HCT116 (cell line): ENCODE data around the gene WDR5. TPM values are rescaled to one million over a fixed set of nuclear protein-coding genes. Genes with fewer than 3 reads are reported as not detected.

ENCODE experiments used
- ATAC-seq: fragments of 200-7000 bp; cut with Tn5 transposase; 2 replicates; pipeline ENCODE4 v1.9.1; 2020; ENCODE audit warnings: mild to moderate bottlenecking, moderate library complexity
- BruUV-seq: library from RNA; stranded (reverse); fragments of 400-500 nt; replicated peaks from 2 replicates; lab custom pipeline; 2021; lab: Mats Ljungman, UMichigan
- CTCF ChIA-PET: fragments of 300-600 bp; sonication (Branson Sonifier 250); formaldehyde crosslinking; loops from one replicate; lab custom pipeline; 2021; ENCODE audit warnings: antibody characterized with exemption; lab: Charles Lee
- POLR2A ChIA-PET: fragments of 300-600, 350-600 bp; sonication (Branson Sonifier 250); formaldehyde crosslinking; loops from one replicate; lab custom pipeline; 2021; ENCODE audit warnings: antibody characterized with exemption; lab: Charles Lee
- RAD21 ChIA-PET, 2 experiments: fragments of 300-600 bp; sonication (Branson Sonifier 250); formaldehyde crosslinking; loops; one replicate each; lab custom pipeline; 2023; ENCODE audit warnings: low total read pairs in 2 of 2; ENCODE audit not compliant: uncharacterized antibody in 2 of 2, unreplicated experiment in 2 of 2, low non-redundant PET in 1 of 2; lab: Charles Lee
- DNase-seq: peaks from one replicate; pipeline ENCODE4 v3.0.0-alpha.2; 2010; ENCODE audit warnings: low read depth, low spot score
- H2AFZ ChIP-seq: fragments of 200-600 bp; shearing (Covaris generic), sonication (generic); 2 replicates; pipeline ENCODE4 v1.6.1; 2017; ENCODE audit warnings: low read depth, mixed run types, mixed read lengths, antibody characterized with exemption, low read length; ENCODE audit not compliant: poor library complexity, severe bottlenecking
- H3K27ac ChIP-seq: 2 replicates; pipeline ENCODE4 v1.5.1; 2012; ENCODE audit warnings: low read depth, low read length
- H3K27me3 ChIP-seq: fragments of 200-600 bp; sonication (generic); 2 replicates; pipeline ENCODE4 v1.6.1; 2016; ENCODE audit warnings: mixed run types, low read length, mixed read lengths; ENCODE audit not compliant: insufficient read depth
- H3K36me3 ChIP-seq, 2 experiments: fragments of 200-500 bp in 1 of 2; fragments of 200-600 bp in 1 of 2; sonication (Bioruptor generic) in 1 of 2; sonication (generic) in 1 of 2; 2 replicates each; pipeline versions ENCODE4 v1.5.1 to v1.6.1; 2014 to 2016; ENCODE audit warnings: low read length in 2 of 2, inconsistent platforms in 1 of 2, mixed read lengths in 1 of 2, mixed run types in 1 of 2; ENCODE audit not compliant: insufficient read depth in 2 of 2, control insufficient read depth in 1 of 2
- H3K4me1 ChIP-seq, 2 experiments: fragments of 200-600 bp in 1 of 2; sonication (generic) in 1 of 2; 2 replicates each; pipeline versions ENCODE4 v1.5.1 to v1.6.1; 2012 to 2017; ENCODE audit warnings: low read length in 2 of 2, inconsistent platforms in 1 of 2, mild to moderate bottlenecking in 1 of 2, mixed read lengths in 1 of 2, mixed run types in 1 of 2, moderate library complexity in 1 of 2; ENCODE audit not compliant: insufficient read depth in 2 of 2, control insufficient read depth in 1 of 2
- H3K4me2 ChIP-seq: fragments of 200-600 bp; sonication (generic); 2 replicates; pipeline ENCODE4 v1.6.1; 2017; ENCODE audit warnings: mixed run types, low read length, mixed read lengths
- H3K4me3 ChIP-seq, 2 experiments: fragments of 200-600 bp in 1 of 2; sonication (generic) in 1 of 2; replicated peaks in 1 of 2; 2 replicates each; pipeline ENCODE4 v1.5.1; 2011 to 2016; ENCODE audit warnings: low read length in 2 of 2, control low read depth in 1 of 2, low read depth in 1 of 2, mild to moderate bottlenecking in 1 of 2, mixed read lengths in 1 of 2, mixed run types in 1 of 2
- H3K79me2 ChIP-seq: fragments of 200-600 bp; sonication (generic); 2 replicates; pipeline ENCODE4 v1.6.1; 2017; ENCODE audit warnings: mild to moderate bottlenecking, mixed run types, low read length, moderate library complexity, mixed read lengths; ENCODE audit not compliant: insufficient read depth
- H3K9ac ChIP-seq: fragments of 200-600 bp; sonication (generic); 2 replicates; pipeline ENCODE4 v1.6.1; 2016; ENCODE audit warnings: low read length, mixed read lengths
- H3K9me2 ChIP-seq: fragments of 200-600 bp; sonication (generic), shearing (Covaris generic); 2 replicates; pipeline ENCODE4 v1.6.1; 2017; ENCODE audit warnings: mixed run types, mild to moderate bottlenecking, moderate library complexity; ENCODE audit not compliant: insufficient read depth
- H3K9me3 ChIP-seq, 2 experiments: fragments of 200-500 bp in 1 of 2; fragments of 200-600 bp in 1 of 2; sonication (Bioruptor generic) in 1 of 2; sonication (generic) in 1 of 2; 2 replicates each; pipeline ENCODE4 v1.6.1; 2014 to 2017; ENCODE audit warnings: low read length in 2 of 2, mixed read lengths in 2 of 2, inconsistent platforms in 1 of 2, low read depth in 1 of 2, mild to moderate bottlenecking in 1 of 2, mixed run types in 1 of 2, moderate library complexity in 1 of 2; ENCODE audit not compliant: control insufficient read depth in 1 of 2, insufficient read depth in 1 of 2
- H4K20me1 ChIP-seq: fragments of 200-600 bp; sonication (generic), shearing (Covaris generic); 2 replicates; pipeline ENCODE4 v1.6.1; 2017; ENCODE audit warnings: mixed run types, mild to moderate bottlenecking, moderate library complexity; ENCODE audit not compliant: insufficient read depth
- CBX3 ChIP-seq: IDR thresholded peaks from 2 replicates; pipeline ENCODE4 v1.6.1; 2012; ENCODE audit warnings: low read depth
- CEBPB ChIP-seq: IDR thresholded peaks from 2 replicates; pipeline ENCODE4 v1.6.1; 2012; ENCODE audit warnings: low read depth
- CTCF ChIP-seq, 3 experiments: fragments of 200-600 bp in 1 of 3; sonication (generic) in 1 of 3; IDR thresholded peaks in 2 of 3; conservative IDR thresholded peaks in 1 of 3; 2 replicates each; pipeline ENCODE4 v1.5.1; 2012 to 2017; ENCODE audit warnings: low read depth in 2 of 3, low read length in 2 of 3, antibody characterized with exemption in 1 of 3, borderline replicate concordance in 1 of 3, control low read depth in 1 of 3, mild to moderate bottlenecking in 1 of 3, mixed read lengths in 1 of 3, mixed run types in 1 of 3, moderate library complexity in 1 of 3; ENCODE audit not compliant: insufficient read depth in 1 of 3
- EGR1 ChIP-seq: IDR thresholded peaks from 2 replicates; pipeline ENCODE4 v1.6.1; 2012; ENCODE audit warnings: low read depth
- EZH2phosphoT487 ChIP-seq: fragments of 200-600 bp; IDR thresholded peaks from 2 replicates; pipeline ENCODE4 v1.6.1; 2018; ENCODE audit warnings: antibody characterized with exemption, borderline replicate concordance
- FOSL1 ChIP-seq: IDR thresholded peaks from 2 replicates; pipeline ENCODE4 v1.6.1; 2012; ENCODE audit warnings: low read depth
- MAX ChIP-seq: IDR thresholded peaks from 2 replicates; pipeline ENCODE4 v1.6.1; 2012
- RAD21 ChIP-seq: IDR thresholded peaks from 2 replicates; pipeline ENCODE4 v1.6.1; 2012; ENCODE audit warnings: low read depth, mild to moderate bottlenecking
- SP1 ChIP-seq: IDR thresholded peaks from 2 replicates; pipeline ENCODE4 v1.6.1; 2012; ENCODE audit warnings: low read depth
- SRF ChIP-seq: IDR thresholded peaks from 2 replicates; pipeline ENCODE4 v1.6.1; 2012; ENCODE audit warnings: low read depth
- TCF7L2 ChIP-seq: IDR thresholded peaks from 2 replicates; pipeline ENCODE4 v1.7.0; 2011; ENCODE audit warnings: borderline replicate concordance, inconsistent platforms; ENCODE audit not compliant: insufficient read depth, insufficient read length; ENCODE audit errors: extremely low read depth
- YY1 ChIP-seq: IDR thresholded peaks from 2 replicates; pipeline ENCODE4 v1.6.1; 2011; ENCODE audit warnings: low read length, low read depth, moderate library complexity, mild to moderate bottlenecking; ENCODE audit not compliant: insufficient replicate concordance; ENCODE audit errors: extremely low read depth
- ZNF274 ChIP-seq: fragments of 200-500 bp; sonication (Bioruptor generic); IDR thresholded peaks from 2 replicates; pipeline ENCODE4 v1.6.1; 2014; ENCODE audit warnings: mild to moderate bottlenecking, low read depth, low read length, inconsistent platforms
- intact Hi-C: fragments of 100-400 bp; cut with micrococcal nuclease; formaldehyde crosslinking; loops from 2 replicates; pipeline ENCODE4 v1.10.0; 2022
- total RNA-seq: library from RNA; stranded (reverse); gene quantifications from one replicate; pipeline ENCODE4 v1.2.1, GENCODE V29; 2021; ENCODE audit not compliant: unreplicated experiment
- TF ChIP-seq, protein P1 (sequence below): IDR thresholded peaks from 2 replicates; pipeline ENCODE4 v1.6.1; 2011; ENCODE audit warnings: mild to moderate bottlenecking, low read length, moderate library complexity; ENCODE audit not compliant: insufficient replicate concordance; ENCODE audit errors: extremely low read depth

Gene WDR5
- total RNA-seq, 1 experiment from 2014 or later: 55.8 TPM

- CTCF ChIA-PET: interaction anchor here (1.4 kb wide), 1 partner anchor 10 kb away, joined by 3 read pairs; no protein-coding TSS in a partner anchor
- H2AFZ ChIP-seq: no peak overlapping the region
Observed at GRCh38 chr9:134178768-134179551, 43.1 kb downstream of the WDR5 start.

More at GRCh38 chr9:134178768-134179551, 43.1 kb downstream of the WDR5 start:
- Histone ChIP-seq H3K9ac (no peak overlapping the region), H3K27ac (no peak overlapping the region), H3K27me3 (no peaks in the 10 kb centered on the region)
- RAD21 ChIA-PET: no interaction called here
- no peak for TF ChIP-seq RAD21
- no peak for TF ChIP-seq ZNF274
- TF ChIP-seq, protein P1, sequence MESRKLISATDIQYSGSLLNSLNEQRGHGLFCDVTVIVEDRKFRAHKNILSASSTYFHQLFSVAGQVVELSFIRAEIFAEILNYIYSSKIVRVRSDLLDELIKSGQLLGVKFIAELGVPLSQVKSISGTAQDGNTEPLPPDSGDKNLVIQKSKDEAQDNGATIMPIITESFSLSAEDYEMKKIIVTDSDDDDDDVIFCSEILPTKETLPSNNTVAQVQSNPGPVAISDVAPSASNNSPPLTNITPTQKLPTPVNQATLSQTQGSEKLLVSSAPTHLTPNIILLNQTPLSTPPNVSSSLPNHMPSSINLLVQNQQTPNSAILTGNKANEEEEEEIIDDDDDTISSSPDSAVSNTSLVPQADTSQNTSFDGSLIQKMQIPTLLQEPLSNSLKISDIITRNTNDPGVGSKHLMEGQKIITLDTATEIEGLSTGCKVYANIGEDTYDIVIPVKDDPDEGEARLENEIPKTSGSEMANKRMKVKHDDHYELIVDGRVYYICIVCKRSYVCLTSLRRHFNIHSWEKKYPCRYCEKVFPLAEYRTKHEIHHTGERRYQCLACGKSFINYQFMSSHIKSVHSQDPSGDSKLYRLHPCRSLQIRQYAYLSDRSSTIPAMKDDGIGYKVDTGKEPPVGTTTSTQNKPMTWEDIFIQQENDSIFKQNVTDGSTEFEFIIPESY: no peak
- no peak for TF ChIP-seq SP1
- no peak for TF ChIP-seq CTCF (IDR thresholded peaks at IDR 0.05 in 2 of 3, conservative IDR thresholded peaks at IDR 0.05 in 1 of 3; ENCODE audit: borderline replicate concordance in 1 of 3, insufficient read depth in 1 of 3, low read depth in 2 of 3, low read length in 2 of 3)
- TF ChIP-seq EGR1: no peak
- TF ChIP-seq FOSL1: no peak
- no peak for TF ChIP-seq YY1
- no peak for TF ChIP-seq SRF
- no peak for TF ChIP-seq CBX3
- TF ChIP-seq MAX: no peak
- TF ChIP-seq TCF7L2: no peak
- no peak for TF ChIP-seq CEBPB
- no peak for TF ChIP-seq EZH2phosphoT487
- TF ChIP-seq, all 23 proteins: peak for 0
- no peak for DNase-seq
- H3K4me3 ChIP-seq: no peak overlapping the region
- no peaks in the 10 kb centered on the region for H3K36me3 ChIP-seq
- H3K9me2 ChIP-seq: no peaks in the 10 kb centered on the region
- H3K4me2 ChIP-seq: no peak overlapping the region
- H3K79me2 ChIP-seq: no peaks in the 10 kb centered on the region
- ATAC-seq: no peak
- no peaks in the 10 kb centered on the region; a peak in 1 of 4 replicates for H3K9me3 ChIP-seq
- no peaks in the 10 kb centered on the region for H4K20me1 ChIP-seq
- intact Hi-C loops: no loop called here
- peaks cover 8 to 11% of the 10 kb centered on the region in 2 experiments for H3K4me1 ChIP-seq
- BruUV-seq: no TSS peak
- POLR2A ChIA-PET: interaction anchor here (0.7 kb wide), 1 partner anchor 14 kb away, joined by 3 read pairs; no protein-coding TSS in a partner anchor
